ENCODE measurements around the gene RAB3GAP2. TPM values are rescaled to one million over a fixed set of nuclear protein-coding genes. Genes with fewer than 3 reads are reported as not detected.

Gene RAB3GAP2
- total RNA-seq, 2 experiments from 2014 or later, result 34.7 to 39.4 TPM

GRCh38 chr1:220235462-220235861, 36.8 kb downstream of the RAB3GAP2 start:
- H3K4me3 ChIP-seq (ENCODE audit: low read length), result no peak overlapping the region
- H3K4me1 Mint-ChIP-seq (ENCODE audit: low read depth), result peaks cover 31% of the 10 kb centered on the region
- H3K36me3 Mint-ChIP-seq (ENCODE audit: low read depth), result peaks cover 36% of the 10 kb centered on the region
- H3K4me1 ChIP-seq (ENCODE audit: insufficient read depth, low read length), result no peaks in the 10 kb centered on the region
- no peak for TF ChIP-seq CTCF (IDR thresholded peaks at IDR 0.05)
- intact Hi-C loops (cut with DNase I, micrococcal nuclease), result no loop called here
- no peaks in the 10 kb centered on the region for H3K27me3 ChIP-seq (ENCODE audit: control insufficient read depth in 1 of 2, insufficient read depth in 2 of 2, low read length in 2 of 2)
- no peak overlapping the region for H3K27ac Mint-ChIP-seq
- DNase-seq (no peak), ATAC-seq (ENCODE audit: poor library complexity) (no peak)
- H3K9me3 Mint-ChIP-seq, result no peaks in the 10 kb centered on the region
- POLR2A ChIA-PET, result no interaction called here
- H3K27ac ChIP-seq (ENCODE audit: low read depth in 1 of 2, low read length in 2 of 2), result no peak overlapping the region
- no peaks in the 10 kb centered on the region for H3K9me3 ChIP-seq (ENCODE audit: control insufficient read depth in 1 of 2, insufficient read depth in 1 of 2, low read length in 2 of 2)
- CTCF ChIA-PET, result no interaction called here
- no peak overlapping the region for H3K4me3 Mint-ChIP-seq
- H3K36me3 ChIP-seq (ENCODE audit: insufficient read depth, low read length), result peaks cover 13% of the 10 kb centered on the region
- no peaks in the 10 kb centered on the region for H3K27me3 Mint-ChIP-seq

- no peaks in the 10 kb centered on the region for H3K9me3 Mint-ChIP-seq
- H3K4me3 Mint-ChIP-seq, result no peak overlapping the region
- peaks cover 51% of the 10 kb centered on the region for H3K36me3 Mint-ChIP-seq (ENCODE audit: low read depth)
- Histone ChIP-seq H3K36me3 (ENCODE audit: insufficient read depth, low read length) (peaks cover 18% of the 10 kb centered on the region), H3K9me3 (ENCODE audit: control insufficient read depth in 1 of 2, insufficient read depth in 1 of 2, low read length in 2 of 2) (no peaks in the 10 kb centered on the region), H3K27ac (ENCODE audit: low read depth in 1 of 2, low read length in 2 of 2) (no peak overlapping the region), H3K27me3 (ENCODE audit: control insufficient read depth in 1 of 2, insufficient read depth in 2 of 2, low read length in 2 of 2) (no peaks in the 10 kb centered on the region), H3K4me3 (ENCODE audit: low read length) (no peak overlapping the region), H3K4me1 (ENCODE audit: insufficient read depth, low read length) (no peaks in the 10 kb centered on the region)
- peaks cover 34% of the 10 kb centered on the region for H3K4me1 Mint-ChIP-seq (ENCODE audit: low read depth)
- no peak for TF ChIP-seq CTCF (IDR thresholded peaks at IDR 0.05)
- H3K27me3 Mint-ChIP-seq, result no peaks in the 10 kb centered on the region
- intact Hi-C loops (cut with DNase I, micrococcal nuclease), result no loop called here
- ChIA-PET POLR2A (no interaction called here), CTCF (no interaction called here)
- no peak for DNase-seq
- no peak overlapping the region for H3K27ac Mint-ChIP-seq
- no peak for ATAC-seq (ENCODE audit: poor library complexity)
Observed at GRCh38 chr1:220233927-220234326, 38.3 kb downstream of the RAB3GAP2 start.

- peaks cover 61% of the 10 kb centered on the region for H3K4me1 Mint-ChIP-seq (ENCODE audit: low read depth)
- H3K4me3 Mint-ChIP-seq, result no peak overlapping the region
- H3K27me3 Mint-ChIP-seq, result no peaks in the 10 kb centered on the region
- Histone ChIP-seq H3K36me3 (ENCODE audit: insufficient read depth, low read length) (peaks cover 35% of the 10 kb centered on the region), H3K4me3 (ENCODE audit: low read length) (no peak overlapping the region), H3K4me1 (ENCODE audit: insufficient read depth, low read length) (no peaks in the 10 kb centered on the region), H3K27ac (ENCODE audit: low read depth in 1 of 2, low read length in 2 of 2) (no peak overlapping the region), H3K9me3 (ENCODE audit: control insufficient read depth in 1 of 2, insufficient read depth in 1 of 2, low read length in 2 of 2) (no peaks in the 10 kb centered on the region), H3K27me3 (ENCODE audit: control insufficient read depth in 1 of 2, insufficient read depth in 2 of 2, low read length in 2 of 2) (no peaks in the 10 kb centered on the region)
- POLR2A ChIA-PET, result no interaction called here
- ATAC-seq (ENCODE audit: poor library complexity), result no peak
- intact Hi-C loops (cut with DNase I, micrococcal nuclease), result no loop called here
- TF ChIP-seq CTCF (IDR thresholded peaks at IDR 0.05), result no peak
- CTCF ChIA-PET, result interaction anchor here (1.1 kb wide), 1 partner anchor 8 kb away, joined by 4 read pairs; no protein-coding TSS in a partner anchor
- H3K36me3 Mint-ChIP-seq (ENCODE audit: low read depth), result peaks cover 71% of the 10 kb centered on the region
- no peak overlapping the region for H3K27ac Mint-ChIP-seq
- no peaks in the 10 kb centered on the region for H3K9me3 Mint-ChIP-seq
- DNase-seq, result no peak
Observed at GRCh38 chr1:220229771-220230170, 42.5 kb downstream of the RAB3GAP2 start.

Measured in CD4-positive, alpha-beta T cell (primary cell).